NCI-H1930 (cell line): ENCODE measurements around the gene ARHGAP42.

Experiments used
- DNase-seq, 2 experiments: peaks; one replicate each; lab custom pipeline; 2025; lab: John Stamatoyannopoulos, UW

ARHGAP42 gene

GRCh38 chr11:100832829-100833228 is 145.7 kb downstream of the ARHGAP42 start:
- no peak for DNase-seq

- no peak for DNase-seq
Measured at GRCh38 chr11:100833276-100833675, 146.2 kb downstream of the ARHGAP42 start.

- no peak for DNase-seq
Measured at GRCh38 chr11:100835854-100836253, 148.8 kb downstream of the ARHGAP42 start.

DNA sequence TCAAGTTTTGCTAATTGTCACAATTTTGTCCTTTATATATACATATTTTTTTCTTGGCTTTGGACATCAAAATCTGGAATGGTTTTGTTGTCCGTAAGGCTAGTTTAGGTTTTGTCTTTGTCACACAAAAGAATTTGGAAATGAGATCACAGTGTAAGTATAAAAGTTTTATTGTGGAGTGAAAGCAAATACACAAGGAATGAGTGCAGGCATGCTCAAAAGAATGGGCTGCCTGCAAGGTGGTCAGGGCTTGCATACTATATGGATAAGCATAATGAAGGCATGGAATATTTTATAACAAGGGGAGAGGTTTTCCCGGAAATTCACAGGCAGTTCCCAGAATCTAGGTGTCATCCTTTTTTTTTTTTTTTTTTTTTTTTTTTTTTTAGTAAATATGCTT is 150.2 kb downstream of the ARHGAP42 start:
- DNase-seq: no peak

DNA sequence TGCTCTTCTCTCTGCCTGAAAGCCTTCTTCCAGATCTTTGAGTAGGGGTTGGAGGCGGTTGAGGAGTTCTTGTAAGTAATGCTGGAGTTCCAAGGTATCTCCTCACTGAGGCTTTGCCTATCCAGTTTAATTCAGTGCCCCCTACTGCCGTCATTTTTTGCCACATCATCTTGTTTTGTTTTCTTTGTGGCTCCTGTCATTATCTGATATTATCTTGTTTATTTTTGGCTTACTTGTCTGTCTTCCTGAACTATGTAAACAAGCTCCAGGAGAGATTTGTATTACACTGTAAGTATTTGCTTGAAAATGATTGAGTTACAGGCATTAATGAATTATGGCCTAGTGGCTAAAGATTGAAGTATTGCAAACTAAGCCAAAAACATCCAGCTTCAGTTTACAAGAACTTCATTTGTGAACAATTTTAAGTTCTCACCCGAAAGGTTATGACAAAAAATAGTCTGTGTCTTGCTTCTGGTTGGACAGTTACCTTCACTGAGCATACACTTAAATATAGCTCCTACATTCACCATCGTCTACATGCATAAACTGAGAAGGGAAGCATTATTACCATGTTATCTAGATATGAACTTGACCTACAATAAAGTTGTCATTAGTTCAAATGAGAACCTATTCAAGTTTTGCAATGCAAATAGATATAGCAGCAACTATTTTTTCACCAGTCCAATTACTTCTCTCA is 154.8 kb downstream of the ARHGAP42 start:
- no peak for DNase-seq

DNA sequence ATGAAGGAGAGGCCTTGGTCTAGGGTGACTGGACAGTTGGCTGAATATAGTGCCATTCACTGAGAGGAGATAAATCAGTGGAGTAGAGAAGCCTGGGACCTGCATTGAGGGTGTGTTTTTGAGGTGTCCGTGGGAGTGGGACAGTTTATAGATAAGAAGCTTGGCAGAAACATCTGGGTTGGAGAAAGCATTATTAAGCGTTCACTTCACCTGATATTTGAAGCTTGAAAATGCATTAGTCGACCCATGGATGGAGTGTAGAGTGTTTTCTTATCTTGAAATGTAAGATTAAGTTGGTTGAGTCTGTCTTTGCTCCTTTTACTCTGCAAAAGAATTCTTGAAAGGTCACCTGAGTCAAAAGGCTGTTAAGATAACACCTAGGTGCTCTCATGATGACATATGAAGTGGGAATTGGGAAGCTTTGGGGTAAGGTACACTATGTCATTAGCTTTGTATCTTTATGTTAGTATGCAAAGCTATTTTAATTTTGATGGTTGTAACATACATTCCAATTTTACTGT is 160.7 kb downstream of the ARHGAP42 start:
- no peak for DNase-seq

- no peak for DNase-seq
Measured at GRCh38 chr11:100849009-100849900, 162.2 kb downstream of the ARHGAP42 start.

GRCh38 chr11:100849901-100850235 is 162.8 kb downstream of the ARHGAP42 start:
- no peak for DNase-seq

- DNase-seq: no peak
Measured at GRCh38 chr11:100851147-100851546, 164.1 kb downstream of the ARHGAP42 start.

DNA sequence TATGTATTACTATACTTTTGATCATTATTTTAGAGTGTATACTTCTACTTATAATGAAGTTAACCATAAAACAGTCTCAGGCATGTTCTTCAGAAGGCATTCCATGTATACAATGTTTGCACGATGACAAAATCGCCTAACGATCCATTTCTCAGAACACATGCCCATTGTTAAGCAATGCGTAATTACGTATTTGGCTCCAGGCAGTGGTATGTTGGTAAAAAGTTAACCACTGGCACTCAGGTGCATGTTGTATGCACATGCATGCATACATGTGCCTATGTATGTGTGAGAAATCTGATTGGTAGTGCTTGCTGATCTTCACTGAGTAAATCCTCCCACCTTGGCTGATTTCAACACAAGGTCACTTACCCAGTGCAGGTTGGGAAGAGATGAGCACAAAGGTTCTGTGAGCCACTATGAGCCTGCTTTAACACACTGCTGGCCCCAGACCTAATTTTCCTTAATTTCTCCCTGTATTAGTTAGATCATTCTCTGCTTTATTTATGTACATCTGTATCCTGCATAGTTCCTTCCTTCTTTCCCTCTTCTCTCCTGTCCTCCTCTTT is 164.6 kb downstream of the ARHGAP42 start:
- DNase-seq: no peak

GRCh38 chr11:100855466-100856067 is 168.5 kb downstream of the ARHGAP42 start:
- peak; percentile 2 to 7 for DNase-seq

GRCh38 chr11:100857236-100858005 is 170.3 kb downstream of the ARHGAP42 start:
- no peak for DNase-seq

GRCh38 chr11:100860318-100861155 is 173.4 kb downstream of the ARHGAP42 start:
- DNase-seq: no peak

- no peak for DNase-seq
Measured at GRCh38 chr11:100861212-100861611, 174.1 kb downstream of the ARHGAP42 start.

DNA sequence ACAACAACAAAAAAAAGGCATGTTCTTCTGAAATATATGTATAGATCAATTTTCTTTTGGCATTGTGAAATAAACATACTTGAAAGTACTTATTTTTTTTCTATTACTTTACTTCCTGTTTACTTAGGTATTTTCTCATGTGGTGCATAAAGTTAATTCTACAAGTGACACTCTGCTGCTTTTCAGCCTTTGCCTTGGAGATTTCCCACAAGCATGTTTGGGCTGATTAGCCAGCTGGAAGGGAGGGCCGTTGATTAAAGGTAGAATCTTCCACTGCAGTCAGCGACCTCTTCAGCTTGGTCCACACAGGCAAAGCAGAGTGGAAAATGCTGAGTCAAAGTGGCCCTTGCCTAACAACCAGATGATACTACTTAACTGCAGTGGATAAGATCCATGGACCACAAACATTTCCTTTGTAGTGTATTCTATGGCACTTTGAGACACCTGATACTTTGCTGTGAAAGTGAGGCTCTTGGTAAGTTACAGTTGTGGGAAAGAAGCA is 176.0 kb downstream of the ARHGAP42 start:
- DNase-seq: no peak

- no peak for DNase-seq
Measured at GRCh38 chr11:100865443-100866065, 178.5 kb downstream of the ARHGAP42 start.

DNA sequence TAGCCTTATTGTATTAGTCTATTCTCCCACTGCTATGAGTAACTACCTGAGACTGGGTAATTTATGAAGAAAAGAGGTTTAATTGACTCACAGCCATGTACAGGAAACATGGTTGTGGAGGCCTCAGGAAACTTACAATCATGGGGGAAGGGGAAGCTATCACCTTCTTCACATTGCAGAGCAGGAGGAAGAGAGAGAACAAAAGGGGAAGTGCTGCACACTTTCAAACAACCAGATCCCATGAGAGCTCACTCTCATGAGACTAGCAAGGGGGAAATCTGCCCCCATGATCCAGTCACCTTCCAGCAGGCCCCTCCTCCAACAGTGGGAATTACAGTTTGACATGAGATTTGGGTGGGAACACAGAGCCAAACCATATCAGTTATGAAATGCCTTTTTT is 179.4 kb downstream of the ARHGAP42 start:
- DNase-seq: no peak

DNA sequence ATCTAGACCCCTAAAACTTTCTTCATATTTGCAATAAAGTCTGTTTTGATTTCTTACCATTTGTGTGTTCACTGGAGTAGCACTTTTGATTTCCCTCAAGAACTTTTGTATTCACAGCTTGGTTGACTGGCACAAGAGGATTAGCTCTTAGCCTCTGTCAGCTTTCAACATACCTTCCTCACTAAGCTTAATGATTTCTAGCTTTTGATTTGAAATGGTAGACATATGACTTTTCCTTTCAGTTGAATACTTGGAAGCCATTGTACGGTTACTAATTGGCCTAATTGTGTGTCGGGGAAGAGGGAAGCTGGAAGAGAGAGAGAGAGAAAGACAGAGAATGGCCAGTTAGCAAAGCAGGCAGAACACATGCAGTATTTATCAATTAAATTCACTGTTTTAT is 180.5 kb downstream of the ARHGAP42 start:
- DNase-seq: no peak

DNA sequence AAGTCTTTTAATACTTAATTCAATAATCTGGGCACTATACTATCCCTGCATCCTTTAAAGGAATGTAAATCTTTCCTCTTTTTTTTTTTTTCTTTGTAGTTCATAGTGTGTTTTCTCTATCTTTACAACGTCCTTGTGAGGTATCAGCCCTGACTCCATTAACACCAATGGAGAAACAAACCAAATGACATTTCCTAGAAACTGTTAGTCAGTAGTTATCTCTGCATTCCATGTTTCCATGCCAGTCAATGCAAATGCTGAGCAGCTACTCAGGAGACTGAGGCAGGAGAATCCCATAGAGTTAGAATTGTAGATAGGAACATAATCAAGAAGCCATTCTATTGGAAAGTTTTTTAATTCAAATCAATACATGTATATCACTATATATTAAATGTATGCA is 182.2 kb downstream of the ARHGAP42 start:
- no peak for DNase-seq

DNA sequence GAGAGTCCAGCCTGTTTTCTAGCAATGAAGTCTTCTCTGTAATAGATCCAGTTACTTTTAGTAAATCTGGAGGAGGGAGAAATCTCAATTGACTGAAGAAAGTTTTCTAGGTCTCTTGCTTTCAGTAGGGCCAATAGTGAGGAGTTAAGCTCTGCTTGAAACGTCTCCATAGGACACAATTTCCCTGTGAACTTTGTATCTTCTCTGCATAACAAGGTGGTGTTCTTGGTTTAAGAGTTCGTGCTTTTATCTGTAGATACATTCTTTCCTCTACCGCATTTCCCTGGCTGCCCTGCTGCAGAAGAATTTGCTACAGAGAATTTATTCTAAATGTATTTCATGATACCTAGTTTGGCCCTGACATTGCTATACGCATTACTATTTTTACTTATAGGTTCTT is 183.1 kb downstream of the ARHGAP42 start:
- DNase-seq: no peak
